Activated naive CD8-positive, alpha-beta T cell treated with anti-CD3 and anti-CD28 coated beads for 36 hours (primary cell): ENCODE data around the gene IRAK1. TPM values are rescaled to one million over a fixed set of nuclear protein-coding genes. Genes with fewer than 3 reads are reported as not detected.
"Not testable (repeated sequence)": the region's sequence is repeated elsewhere in the genome, so short reads cannot be mapped to it uniquely, and the experiment has no call there.

Source experiments
- DNase-seq: peaks from one replicate; pipeline ENCODE4 v3.0.0; 2021
- H3K27ac Mint-ChIP-seq: one replicate; pipeline ENCODE4 v1.8.0; 2022; ENCODE audit warnings: mild to moderate bottlenecking, moderate library complexity, mixed read lengths
- H3K27me3 Mint-ChIP-seq: one replicate; pipeline ENCODE4 v1.8.0; 2022; ENCODE audit warnings: mild to moderate bottlenecking, mixed read lengths
- H3K36me3 Mint-ChIP-seq: one replicate; pipeline ENCODE4 v1.8.0; 2021; ENCODE audit warnings: mild to moderate bottlenecking, mixed read lengths
- H3K4me1 Mint-ChIP-seq: one replicate; pipeline ENCODE4 v1.8.0; 2021; ENCODE audit warnings: mixed read lengths
- H3K4me3 Mint-ChIP-seq: one replicate; pipeline ENCODE4 v1.8.0; 2022; ENCODE audit warnings: mild to moderate bottlenecking, moderate library complexity, mixed read lengths
- H3K9me3 Mint-ChIP-seq: one replicate; pipeline ENCODE4 v1.8.0; 2022; ENCODE audit warnings: mixed read lengths
- total RNA-seq, 2 experiments: library from RNA; stranded (reverse); gene quantifications; one replicate each; pipeline ENCODE4 v1.2.3, GENCODE V29; 2021

IRAK1 gene
- total RNA-seq, 2 experiments from 2014 or later: 155 to 159 TPM

- peaks cover 1% of the 10 kb centered on the region for H3K9me3 Mint-ChIP-seq
- H3K4me1 Mint-ChIP-seq: peaks cover 35% of the 10 kb centered on the region
Measured at GRCh38 chrX:153981231-153981630, 38.5 kb downstream of the IRAK1 start.

GRCh38 chrX:153980394-153980793 is 39.3 kb downstream of the IRAK1 start:
- Mint-ChIP-seq H3K4me3 (peak overlapping the region; percentile 45), H3K36me3 (peaks cover 15% of the 10 kb centered on the region), H3K27ac (peak overlapping the region; percentile 85), H3K4me1 (peaks cover 38% of the 10 kb centered on the region)
- not testable (repeated sequence) for H3K9me3 Mint-ChIP-seq, H3K27me3 Mint-ChIP-seq, DNase-seq

More at GRCh38 chrX:153981231-153981630, 38.5 kb downstream of the IRAK1 start:
- no peak for DNase-seq
- peak overlapping the region; percentile 85 for H3K27ac Mint-ChIP-seq
- peaks cover 12% of the 10 kb centered on the region for H3K36me3 Mint-ChIP-seq
- H3K4me3 Mint-ChIP-seq: peak overlapping the region; percentile 38
- no peaks in the 10 kb centered on the region for H3K27me3 Mint-ChIP-seq

GRCh38 chrX:153974726-153975286 is 44.9 kb downstream of the IRAK1 start:
- Mint-ChIP-seq H3K4me1 (peaks cover 14% of the 10 kb centered on the region), H3K9me3 (no peaks in the 10 kb centered on the region), H3K27ac (peak overlapping the region; percentile 98), H3K27me3 (no peaks in the 10 kb centered on the region), H3K36me3 (peaks cover 8% of the 10 kb centered on the region), H3K4me3 (peak overlapping the region; percentile 85)
- no peak for DNase-seq

GRCh38 chrX:153974003-153974725 is 45.5 kb downstream of the IRAK1 start:
- DNase-seq: no peak
- no peaks in the 10 kb centered on the region for H3K27me3 Mint-ChIP-seq
- peaks cover 14% of the 10 kb centered on the region for H3K4me1 Mint-ChIP-seq
- peak overlapping the region; percentile 85 for H3K4me3 Mint-ChIP-seq
- H3K27ac Mint-ChIP-seq: peak overlapping the region; percentile 98
- H3K9me3 Mint-ChIP-seq: no peaks in the 10 kb centered on the region
- peaks cover 14% of the 10 kb centered on the region for H3K36me3 Mint-ChIP-seq

GRCh38 chrX:153973127-153974002 is 46.3 kb downstream of the IRAK1 start:
- Mint-ChIP-seq H3K4me3 (peak overlapping the region; percentile 85), H3K9me3 (no peaks in the 10 kb centered on the region), H3K4me1 (peaks cover 14% of the 10 kb centered on the region), H3K27ac (peak overlapping the region; percentile 98), H3K27me3 (no peaks in the 10 kb centered on the region), H3K36me3 (peaks cover 21% of the 10 kb centered on the region)
- no peak for DNase-seq

- peak within 1 kb of the TSS; percentile 100 for H3K4me3 Mint-ChIP-seq
- H3K36me3 Mint-ChIP-seq: peaks cover 29% of the 10 kb centered on the region
- peak within 1 kb of the TSS; percentile 100 for H3K27ac Mint-ChIP-seq
- H3K4me1 Mint-ChIP-seq: peaks cover 22% of the 10 kb centered on the region
- no peaks in the 10 kb centered on the region for H3K9me3 Mint-ChIP-seq
- no peaks in the 10 kb centered on the region for H3K27me3 Mint-ChIP-seq
- peak; percentile 90 for DNase-seq
Measured at GRCh38 chrX:153972368-153973126, 47.2 kb downstream of the IRAK1 start, which contains the start of gene TMEM187. Gene TMEM187, plus strand, starts transcription at chrX:153972754. Its CDS starts 9,309 bp downstream, at chrX:153982063.

- Mint-ChIP-seq H3K27ac (peak within 1 kb of the TSS; percentile 100), H3K4me3 (peak within 1 kb of the TSS; percentile 100), H3K9me3 (no peaks in the 10 kb centered on the region), H3K4me1 (peaks cover 29% of the 10 kb centered on the region), H3K36me3 (peaks cover 36% of the 10 kb centered on the region), H3K27me3 (no peaks in the 10 kb centered on the region)
- peak; percentile 89 for DNase-seq
Measured at GRCh38 chrX:153971450-153972367, 48.0 kb downstream of the IRAK1 start, which contains the start of gene HCFC1. Gene HCFC1, minus strand, starts transcription at chrX:153971818. Its CDS starts 978 bp downstream, at chrX:153970840.

GRCh38 chrX:153971124-153971449 is 48.6 kb downstream of the IRAK1 start:
- H3K9me3 Mint-ChIP-seq: no peaks in the 10 kb centered on the region
- peak; percentile 85 for DNase-seq
- H3K4me3 Mint-ChIP-seq: peak overlapping the region; percentile 100
- no peaks in the 10 kb centered on the region for H3K27me3 Mint-ChIP-seq
- H3K27ac Mint-ChIP-seq: peak overlapping the region; percentile 100
- H3K4me1 Mint-ChIP-seq: peaks cover 35% of the 10 kb centered on the region
- peaks cover 39% of the 10 kb centered on the region for H3K36me3 Mint-ChIP-seq

- no peak for DNase-seq
- no peaks in the 10 kb centered on the region for H3K9me3 Mint-ChIP-seq
- peaks cover 38% of the 10 kb centered on the region for H3K36me3 Mint-ChIP-seq
- H3K4me3 Mint-ChIP-seq: peak overlapping the region; percentile 100
- H3K27ac Mint-ChIP-seq: peak overlapping the region; percentile 100
- H3K4me1 Mint-ChIP-seq: peaks cover 33% of the 10 kb centered on the region
- H3K27me3 Mint-ChIP-seq: no peaks in the 10 kb centered on the region
Measured at GRCh38 chrX:153970357-153971123, 49.2 kb downstream of the IRAK1 start.

- Mint-ChIP-seq H3K4me1 (peaks cover 35% of the 10 kb centered on the region), H3K4me3 (peak overlapping the region; percentile 100), H3K27me3 (no peaks in the 10 kb centered on the region), H3K27ac (peak overlapping the region; percentile 96), H3K9me3 (no peaks in the 10 kb centered on the region), H3K36me3 (peaks cover 38% of the 10 kb centered on the region)
- DNase-seq: no peak
Measured at GRCh38 chrX:153969904-153970356, 49.8 kb downstream of the IRAK1 start.

GRCh38 chrX:153969125-153969903 is 50.4 kb downstream of the IRAK1 start:
- Mint-ChIP-seq H3K27ac (peak overlapping the region; percentile 96), H3K4me1 (peaks cover 30% of the 10 kb centered on the region), H3K36me3 (peaks cover 38% of the 10 kb centered on the region), H3K27me3 (no peaks in the 10 kb centered on the region), H3K4me3 (peak overlapping the region; percentile 100), H3K9me3 (no peaks in the 10 kb centered on the region)
- DNase-seq: no peak

GRCh38 chrX:153968754-153969124 is 51.0 kb downstream of the IRAK1 start:
- Mint-ChIP-seq H3K9me3 (no peaks in the 10 kb centered on the region), H3K4me1 (peaks cover 27% of the 10 kb centered on the region), H3K36me3 (peaks cover 38% of the 10 kb centered on the region), H3K4me3 (peak overlapping the region; percentile 100), H3K27me3 (no peaks in the 10 kb centered on the region), H3K27ac (peak overlapping the region; percentile 96)
- DNase-seq: peak; percentile 54
